MCF 10A (cell line): ENCODE data around the gene TCF7L2. TPM values are rescaled to one million over a fixed set of nuclear protein-coding genes. Genes with fewer than 3 reads are reported as not detected.

Source experiments
- BruUV-seq: library from RNA; stranded (reverse); fragments of 400-500 nt; replicated peaks from 2 replicates; lab custom pipeline; 2021; lab: Mats Ljungman, UMichigan
- CTCF ChIA-PET: fragments of 300-600 bp; sonication (Branson Sonifier 250); formaldehyde crosslinking; extraction: SDS; loops from one replicate; lab custom pipeline; 2021; ENCODE audit warnings: antibody characterized with exemption, inconsistent platforms; lab: Yijun Ruan, JAX
- POLR2A ChIA-PET: fragments of 300-600, 350-650 bp; sonication (Branson Sonifier 250); formaldehyde crosslinking; extraction: SDS; loops from one replicate; lab custom pipeline; 2020; ENCODE audit warnings: antibody characterized with exemption, inconsistent platforms; lab: Yijun Ruan, JAX
- DNase-seq: peaks from one replicate; pipeline ENCODE4 v3.0.0-alpha.2; 2018; ENCODE audit not compliant: unreplicated experiment
- H3K27ac Mint-ChIP-seq: one replicate; pipeline ENCODE4 v1.8.0; 2022; ENCODE audit warnings: mild to moderate bottlenecking, low read depth, mixed read lengths; ENCODE audit not compliant: unreplicated experiment
- H3K27me3 Mint-ChIP-seq: one replicate; pipeline ENCODE4 v1.8.0; 2022; ENCODE audit warnings: mixed read lengths; ENCODE audit not compliant: insufficient read depth, unreplicated experiment
- H3K36me3 Mint-ChIP-seq: one replicate; pipeline ENCODE4 v1.8.0; 2022; ENCODE audit warnings: mild to moderate bottlenecking, moderate library complexity, mixed read lengths; ENCODE audit not compliant: insufficient read depth, unreplicated experiment
- H3K4me1 Mint-ChIP-seq: one replicate; pipeline ENCODE4 v1.8.0; 2022; ENCODE audit warnings: mixed read lengths; ENCODE audit not compliant: insufficient read depth, unreplicated experiment
- H3K4me3 Mint-ChIP-seq: one replicate; pipeline ENCODE4 v1.8.0; 2022; ENCODE audit warnings: mild to moderate bottlenecking, moderate library complexity, mixed read lengths; ENCODE audit not compliant: unreplicated experiment
- H3K9me3 Mint-ChIP-seq: one replicate; pipeline ENCODE4 v1.8.0; 2022; ENCODE audit warnings: mixed read lengths; ENCODE audit not compliant: unreplicated experiment
- intact Hi-C: fragments of 100-400 bp; cut with micrococcal nuclease; formaldehyde crosslinking; loops from 2 replicates; pipeline ENCODE4 v1.14.1; 2022
- total RNA-seq: library from RNA; stranded (reverse); gene quantifications from 2 replicates; pipeline ENCODE4 v1.2.3, GENCODE V29; 2022
- TF ChIP-seq, protein P1 (sequence below): fragments of 200-600 bp; IDR thresholded peaks from one replicate; pipeline ENCODE4 v1.8.0; 2022; ENCODE audit warnings: antibody characterized with exemption, mild to moderate bottlenecking; ENCODE audit not compliant: unreplicated experiment

The TCF7L2 gene
- total RNA-seq, 1 experiment from 2014 or later: 25.2 TPM

- Mint-ChIP-seq H3K4me3 (no peak overlapping the region), H3K27ac (no peak overlapping the region), H3K36me3 (no peaks in the 10 kb centered on the region), H3K9me3 (no peaks in the 10 kb centered on the region), H3K27me3 (no peaks in the 10 kb centered on the region), H3K4me1 (peaks cover 4% of the 10 kb centered on the region)
- DNase-seq: no peak
- CTCF ChIA-PET: interaction anchor here (0.6 to 0.7 kb wide), 2 partner anchors 22 to 89 kb away, joined by 3 to 4 read pairs; no protein-coding TSS in a partner anchor
- TF ChIP-seq, protein P1, sequence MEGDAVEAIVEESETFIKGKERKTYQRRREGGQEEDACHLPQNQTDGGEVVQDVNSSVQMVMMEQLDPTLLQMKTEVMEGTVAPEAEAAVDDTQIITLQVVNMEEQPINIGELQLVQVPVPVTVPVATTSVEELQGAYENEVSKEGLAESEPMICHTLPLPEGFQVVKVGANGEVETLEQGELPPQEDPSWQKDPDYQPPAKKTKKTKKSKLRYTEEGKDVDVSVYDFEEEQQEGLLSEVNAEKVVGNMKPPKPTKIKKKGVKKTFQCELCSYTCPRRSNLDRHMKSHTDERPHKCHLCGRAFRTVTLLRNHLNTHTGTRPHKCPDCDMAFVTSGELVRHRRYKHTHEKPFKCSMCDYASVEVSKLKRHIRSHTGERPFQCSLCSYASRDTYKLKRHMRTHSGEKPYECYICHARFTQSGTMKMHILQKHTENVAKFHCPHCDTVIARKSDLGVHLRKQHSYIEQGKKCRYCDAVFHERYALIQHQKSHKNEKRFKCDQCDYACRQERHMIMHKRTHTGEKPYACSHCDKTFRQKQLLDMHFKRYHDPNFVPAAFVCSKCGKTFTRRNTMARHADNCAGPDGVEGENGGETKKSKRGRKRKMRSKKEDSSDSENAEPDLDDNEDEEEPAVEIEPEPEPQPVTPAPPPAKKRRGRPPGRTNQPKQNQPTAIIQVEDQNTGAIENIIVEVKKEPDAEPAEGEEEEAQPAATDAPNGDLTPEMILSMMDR: no peak
- intact Hi-C loops: no loop called here
- BruUV-seq: no TSS peak
- POLR2A ChIA-PET: interaction anchor here (0.7 kb wide), 1 partner anchor 9 kb away, joined by 4 read pairs; no protein-coding TSS in a partner anchor
These were observed 42.2 kb upstream of the TCF7L2 start for GRCh38 chr10:112907893-112908292.

DNA sequence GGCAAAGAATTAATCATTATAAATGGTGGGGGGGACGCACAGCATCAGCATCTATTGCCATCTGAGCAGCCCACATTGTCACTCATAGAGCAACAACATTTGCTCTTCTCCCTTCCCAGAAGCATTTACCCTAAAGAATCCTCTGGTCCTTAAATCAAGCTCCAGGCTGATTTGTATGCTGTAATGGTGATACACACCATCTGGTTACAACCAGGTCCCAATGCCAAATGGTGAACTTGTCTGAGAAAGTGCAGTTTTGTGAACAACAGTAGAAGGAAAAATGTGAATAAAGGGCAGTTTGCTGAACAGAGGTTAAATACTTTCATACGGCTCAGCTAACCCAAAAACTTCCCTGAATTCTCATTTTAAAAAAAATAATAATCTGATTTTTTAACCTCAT lies 38.8 kb upstream of the TCF7L2 start:
- POLR2A ChIA-PET: no interaction called here
- no peak overlapping the region for H3K4me3 Mint-ChIP-seq
- no TSS peak for BruUV-seq
- H3K36me3 Mint-ChIP-seq: no peaks in the 10 kb centered on the region
- DNase-seq: no peak
- no peaks in the 10 kb centered on the region for H3K27me3 Mint-ChIP-seq
- H3K27ac Mint-ChIP-seq: no peak overlapping the region
- H3K9me3 Mint-ChIP-seq: no peaks in the 10 kb centered on the region
- peaks cover 27% of the 10 kb centered on the region for H3K4me1 Mint-ChIP-seq
- TF ChIP-seq, protein P1: no peak
- CTCF ChIA-PET: interaction anchor here (0.7 kb wide), 1 partner anchor 43 kb away, joined by 3 read pairs; no protein-coding TSS in a partner anchor
- intact Hi-C loops: no loop called here

- H3K9me3 Mint-ChIP-seq: no peaks in the 10 kb centered on the region
- H3K27me3 Mint-ChIP-seq: no peaks in the 10 kb centered on the region
- TF ChIP-seq, protein P1: no peak
- H3K27ac Mint-ChIP-seq: no peak overlapping the region
- CTCF ChIA-PET: no interaction called here
- POLR2A ChIA-PET: interaction anchor here (0.7 kb wide), 1 partner anchor 139 kb away, joined by 3 read pairs; no protein-coding TSS in a partner anchor
- peaks cover 34% of the 10 kb centered on the region for H3K4me1 Mint-ChIP-seq
- intact Hi-C loops: no loop called here
- no peak overlapping the region for H3K4me3 Mint-ChIP-seq
- no TSS peak for BruUV-seq
- H3K36me3 Mint-ChIP-seq: no peaks in the 10 kb centered on the region
- no peak for DNase-seq
These were observed 37.6 kb upstream of the TCF7L2 start for GRCh38 chr10:112912410-112912928.

GRCh38 chr10:112913255-112913654 lies 36.8 kb upstream of the TCF7L2 start:
- H3K36me3 Mint-ChIP-seq: no peaks in the 10 kb centered on the region
- H3K27me3 Mint-ChIP-seq: no peaks in the 10 kb centered on the region
- intact Hi-C loops: no loop called here
- TF ChIP-seq, protein P1: no peak
- no peak overlapping the region for H3K4me3 Mint-ChIP-seq
- no peak for DNase-seq
- ChIA-PET POLR2A (interaction anchor here (0.5 kb wide), 1 partner anchor 279 kb away, joined by 3 read pairs; no protein-coding TSS in a partner anchor), CTCF (no interaction called here)
- no peaks in the 10 kb centered on the region for H3K9me3 Mint-ChIP-seq
- no peak overlapping the region for H3K27ac Mint-ChIP-seq
- BruUV-seq: no TSS peak
- peaks cover 34% of the 10 kb centered on the region for H3K4me1 Mint-ChIP-seq
